Cerebellar nuclear complex (tissue), 1 donor: ENCODE results near the gene KDM6B.

Source experiments
- DNase-seq, 2 experiments: peaks; one replicate each; lab custom pipeline; 2025; lab: John Stamatoyannopoulos, UW

KDM6B gene

GRCh38 chr17:7840441-7840840, 6.4 kb downstream of the KDM6B start:
- no peak for DNase-seq

GRCh38 chr17:7840875-7841274, 6.9 kb downstream of the KDM6B start:
- no peak for DNase-seq

- DNase-seq = no peak
Observed at GRCh38 chr17:7841396-7841914, 7.4 kb downstream of the KDM6B start.

GRCh38 chr17:7841915-7842379, 7.9 kb downstream of the KDM6B start:
- DNase-seq = peak in 1 of 2 experiments; percentile 44

GRCh38 chr17:7842380-7843256, 8.6 kb downstream of the KDM6B start:
- DNase-seq = no peak

- DNase-seq = no peak
Observed at GRCh38 chr17:7843257-7843535, 9.2 kb downstream of the KDM6B start.

GRCh38 chr17:7843536-7844291, 9.7 kb downstream of the KDM6B start:
- DNase-seq = no peak

- peak in 1 of 2 experiments; percentile 81 for DNase-seq
Observed at GRCh38 chr17:7844292-7845154, 10.5 kb downstream of the KDM6B start.

GRCh38 chr17:7845359-7846062, 11.5 kb downstream of the KDM6B start:
- no peak for DNase-seq

GRCh38 chr17:7846063-7846735, 12.2 kb downstream of the KDM6B start:
- DNase-seq = no peak

- no peak for DNase-seq
Observed at GRCh38 chr17:7846765-7847661, 13.0 kb downstream of the KDM6B start.

GRCh38 chr17:7848131-7848579, 14.1 kb downstream of the KDM6B start:
- no peak for DNase-seq

- DNase-seq = no peak
Observed at GRCh38 chr17:7848739-7849129, 14.7 kb downstream of the KDM6B start.

GRCh38 chr17:7849130-7849750, 15.2 kb downstream of the KDM6B start:
- DNase-seq = no peak

GRCh38 chr17:7849751-7850504, 15.9 kb downstream of the KDM6B start:
- DNase-seq = no peak

GRCh38 chr17:7850701-7851437, 16.9 kb downstream of the KDM6B start:
- DNase-seq = no peak

- peak; percentile 37 to 81 for DNase-seq
Observed at GRCh38 chr17:7851438-7852261, 17.6 kb downstream of the KDM6B start.
